IMR-90 (cell line): Measurements from ENCODE around the gene TSPAN14. TPM values are rescaled to one million over a fixed set of nuclear protein-coding genes. Genes with fewer than 3 reads are reported as not detected.

Experiments
- ATAC-seq: fragments of 200-7000 bp; cut with Tn5 transposase; 2 replicates; pipeline ENCODE4 v1.9.1; 2020; ENCODE audit warnings: low read depth, mild to moderate bottlenecking, moderate library complexity
- BruUV-seq: library from RNA; stranded (reverse); fragments of 400-500 nt; replicated peaks from 2 replicates; lab custom pipeline; 2021; lab: Mats Ljungman, UMichigan
- CTCF ChIA-PET: fragments of 300-600 bp; formaldehyde crosslinking; extraction: SDS; loops from one replicate; lab custom pipeline; 2021; ENCODE audit warnings: antibody characterized with exemption; lab: Yijun Ruan, JAX
- POLR2A ChIA-PET: fragments of 300-600 bp; sonication (Branson Sonifier 250); formaldehyde crosslinking; loops from one replicate; lab custom pipeline; 2022; ENCODE audit warnings: antibody characterized with exemption; ENCODE audit not compliant: unreplicated experiment; lab: Charles Lee
- DNase-seq: peaks from one replicate; pipeline ENCODE4 v3.0.0; 2013
- H2AFZ ChIP-seq: replicated peaks from 2 replicates; pipeline ENCODE3; 2013; ENCODE audit warnings: low read length, mild to moderate bottlenecking; ENCODE audit not compliant: poor library complexity
- H2AK5ac ChIP-seq: 2 replicates; pipeline ENCODE4 v1.6.1; 2013; ENCODE audit warnings: low read depth, low read length, inconsistent platforms
- H2AK9ac ChIP-seq: replicated peaks from 2 replicates; pipeline ENCODE3; 2013; ENCODE audit warnings: mild to moderate bottlenecking, low read depth, low read length, moderate library complexity; ENCODE audit not compliant: poor library complexity
- H2BK120ac ChIP-seq: 2 replicates; pipeline ENCODE4 v1.6.1; 2013; ENCODE audit warnings: low read depth, low read length, inconsistent platforms
- H2BK15ac ChIP-seq: 3 replicates; pipeline ENCODE4 v1.6.1; 2013; ENCODE audit warnings: low read depth, low read length, inconsistent platforms
- H2BK20ac ChIP-seq: 2 replicates; pipeline ENCODE4 v1.6.1; 2013; ENCODE audit warnings: low read depth, mild to moderate bottlenecking, inconsistent platforms, low read length, moderate library complexity
- H2BK5ac ChIP-seq: 2 replicates; pipeline ENCODE4 v1.6.1; 2013; ENCODE audit warnings: mild to moderate bottlenecking, low read depth, low read length, inconsistent platforms; ENCODE audit not compliant: poor library complexity, severe bottlenecking
- H3K14ac ChIP-seq: replicated peaks from 2 replicates; pipeline ENCODE4 v1.6.1; 2013; ENCODE audit warnings: low read depth, low read length, inconsistent platforms
- H3K18ac ChIP-seq: 2 replicates; pipeline ENCODE4 v1.6.1; 2013; ENCODE audit warnings: low read depth, low read length, control low read depth
- H3K23ac ChIP-seq: 2 replicates; pipeline ENCODE4 v1.6.1; 2013; ENCODE audit warnings: low read depth, low read length, inconsistent platforms
- H3K27ac ChIP-seq: 2 replicates; pipeline ENCODE4 v1.5.1; 2013; ENCODE audit warnings: mild to moderate bottlenecking, control low read depth, low read length; ENCODE audit not compliant: insufficient read depth
- H3K27me3 ChIP-seq: 2 replicates; pipeline ENCODE4 v1.6.1; 2013; ENCODE audit warnings: low read length; ENCODE audit not compliant: control insufficient read depth, insufficient read depth
- H3K36me3 ChIP-seq: 2 replicates; pipeline ENCODE4 v1.6.1; 2013; ENCODE audit warnings: low read length, mixed read lengths; ENCODE audit not compliant: control insufficient read depth, insufficient read depth
- H3K4ac ChIP-seq: 2 replicates; pipeline ENCODE4 v1.6.1; 2013; ENCODE audit warnings: low read depth, low read length, inconsistent platforms
- H3K4me1 ChIP-seq: 2 replicates; pipeline ENCODE4 v1.6.1; 2013; ENCODE audit warnings: low read length, mixed read lengths; ENCODE audit not compliant: control insufficient read depth, insufficient read depth
- H3K4me2 ChIP-seq: 2 replicates; pipeline ENCODE4 v1.6.1; 2013; ENCODE audit warnings: low read depth, mild to moderate bottlenecking, control low read depth, low read length, moderate library complexity
- H3K4me3 ChIP-seq: 2 replicates; pipeline ENCODE4 v1.5.1; 2013; ENCODE audit warnings: low read depth, mild to moderate bottlenecking, control low read depth, low read length, moderate library complexity; ENCODE audit not compliant: insufficient read depth
- H3K56ac ChIP-seq: 2 replicates; pipeline ENCODE4 v1.6.1; 2013; ENCODE audit warnings: low read length, inconsistent platforms; ENCODE audit not compliant: insufficient read depth; ENCODE audit errors: extremely low read depth
- H3K79me1 ChIP-seq, 2 experiments: 2 replicates each; pipeline ENCODE4 v1.6.1; 2013; ENCODE audit warnings: low read length in 2 of 2, inconsistent platforms in 1 of 2, low read depth in 1 of 2
- H3K9ac ChIP-seq: 2 replicates; pipeline ENCODE4 v1.6.1; 2013; ENCODE audit warnings: low read depth, low read length, control low read depth
- H3K9me1 ChIP-seq: 2 replicates; pipeline ENCODE4 v1.6.1; 2013; ENCODE audit warnings: low read length, inconsistent platforms; ENCODE audit not compliant: insufficient read depth
- H3K9me3 ChIP-seq: 2 replicates; pipeline ENCODE4 v1.6.1; 2013; ENCODE audit warnings: low read length; ENCODE audit not compliant: control insufficient read depth, insufficient read depth
- H4K20me1 ChIP-seq: 2 replicates; pipeline ENCODE4 v1.6.1; 2013; ENCODE audit warnings: low read length, inconsistent platforms; ENCODE audit not compliant: insufficient read depth
- H4K5ac ChIP-seq: 2 replicates; pipeline ENCODE4 v1.6.1; 2013; ENCODE audit warnings: mild to moderate bottlenecking, low read depth, low read length, control low read depth
- H4K8ac ChIP-seq, 2 experiments: 2 replicates each; pipeline ENCODE4 v1.6.1; 2013; ENCODE audit warnings: low read depth in 2 of 2, low read length in 2 of 2, control low read depth in 1 of 2, inconsistent platforms in 1 of 2
- H4K91ac ChIP-seq: 2 replicates; pipeline ENCODE4 v1.6.1; 2013; ENCODE audit warnings: low read depth, low read length, inconsistent platforms; ENCODE audit not compliant: insufficient read depth
- FOS ChIP-seq: fragments of 150-350 bp; IDR thresholded peaks from 2 replicates; pipeline ENCODE4 v1.6.1; 2016; ENCODE audit warnings: low read depth, low read length
- MAFK ChIP-seq: IDR thresholded peaks from 2 replicates; pipeline ENCODE4 v1.6.1; 2012; ENCODE audit warnings: low read depth, low read length, improper control_type of control experiment
- MXI1 ChIP-seq: IDR thresholded peaks from 2 replicates; pipeline ENCODE4 v1.6.1; 2012; ENCODE audit warnings: low read depth, mild to moderate bottlenecking, low read length, moderate library complexity, borderline replicate concordance
- POLR2A ChIP-seq: IDR thresholded peaks from 2 replicates; pipeline ENCODE4 v1.6.1; 2012; ENCODE audit warnings: mild to moderate bottlenecking, low read depth, low read length
- RAD21 ChIP-seq: IDR thresholded peaks from 2 replicates; pipeline ENCODE4 v1.6.1; 2012; ENCODE audit warnings: low read length, improper control_type of control experiment
- RCOR1 ChIP-seq: IDR thresholded peaks from 2 replicates; pipeline ENCODE4 v1.6.1; 2012; ENCODE audit warnings: mild to moderate bottlenecking, low read length, improper control_type of control experiment; ENCODE audit not compliant: insufficient replicate concordance
- WGBS, 2 experiments: methylation state at CpG; one replicate each; pipeline versions ENCODE4 v1.1.5 to v1.1.7; 2013; ENCODE audit warnings: missing lambda C conversion rate in 2 of 2; ENCODE audit not compliant: insufficient read length in 1 of 2; ENCODE audit errors: extremely low coverage in 2 of 2; 5-methylcytosine and 5-hydroxymethylcytosine counted together
- dilution Hi-C: fragments of 300-500 bp; cut with HindIII; formaldehyde crosslinking; loops from one replicate; pipeline ENCODE4 v1.14.3; 2018; ENCODE audit warnings: low sequenced_read_pairs; ENCODE audit not compliant: unreplicated experiment
- in situ Hi-C: fragments of 300-500 bp; cut with MboI; formaldehyde crosslinking; loops from 3 replicates; pipeline ENCODE4 v1.14.3; 2019; ENCODE audit warnings: low sequenced_read_pairs, inconsistent platforms, mixed read lengths
- intact Hi-C: fragments of 100-400 bp; cut with micrococcal nuclease; formaldehyde crosslinking; loops from 2 replicates; pipeline ENCODE4 v1.10.0; 2022
- polyA plus RNA-seq, 3 experiments: library from polyadenylated mRNA; depleted of rRNA; stranded (reverse); fragments of >200 nt; gene quantifications; 2 replicates each; pipeline ENCODE4 v1.2.3, GENCODE V29; 2012; ENCODE audit warnings: low replicate concordance in 1 of 3
- total RNA-seq: library from RNA; depleted of rRNA; stranded (reverse); fragments of >200 nt; gene quantifications from 2 replicates; pipeline ENCODE4 v1.2.3, GENCODE V29; 2012
- TF ChIP-seq, protein P1 (sequence below): conservative IDR thresholded peaks from 2 replicates; pipeline ENCODE4 v1.5.1; 2012; ENCODE audit warnings: mild to moderate bottlenecking, low read depth, low read length, improper control_type of control experiment

Gene TSPAN14
- total and polyA plus RNA-seq, 2 of the 4 experiments (the other 2 are of a cell fraction) = 18.5 to 43.0 TPM

DNA sequence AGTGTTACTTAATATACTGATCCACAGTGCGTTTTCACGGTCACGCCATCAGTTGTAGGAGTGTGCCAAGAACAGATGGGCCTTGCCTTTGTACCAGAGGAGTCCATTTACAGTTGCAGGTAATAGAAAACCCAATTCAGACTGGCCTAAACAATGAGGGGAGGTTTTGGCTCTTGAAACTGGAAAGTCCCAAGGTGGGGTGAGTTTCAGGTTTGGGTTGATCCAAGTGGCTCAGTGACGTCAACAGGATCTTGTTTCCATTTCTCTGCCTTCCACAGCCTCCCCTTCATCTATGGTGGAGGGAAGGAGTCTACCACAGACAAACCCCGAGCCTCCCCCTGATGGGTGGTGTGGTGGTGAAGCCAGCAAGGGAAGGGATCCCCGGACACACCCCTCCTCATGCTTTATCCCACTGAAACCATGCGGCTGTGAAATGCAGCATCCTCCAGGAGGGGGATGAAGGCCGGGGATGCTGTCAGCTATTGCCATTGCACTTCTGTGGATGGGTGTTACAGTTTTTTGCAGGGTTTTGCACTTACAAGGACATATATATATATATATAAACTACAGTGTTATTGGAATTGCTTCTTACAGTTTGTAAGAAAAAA is 68.8 kb downstream of the TSPAN14 start:
- no peak overlapping the region for H4K8ac ChIP-seq
- in situ Hi-C loops = no loop called here
- no peaks in the 10 kb centered on the region for H4K20me1 ChIP-seq
- no peak overlapping the region for H3K4me2 ChIP-seq
- POLR2A ChIA-PET = no interaction called here
- DNase-seq (no peak), ATAC-seq (no peak)
- H3K36me3 ChIP-seq = peaks cover 16% of the 10 kb centered on the region
- H2AK9ac ChIP-seq = no peak overlapping the region
- H2AK5ac ChIP-seq = no peak overlapping the region
- H4K91ac ChIP-seq = no peak overlapping the region
- H2BK5ac ChIP-seq = no peak overlapping the region
- dilution Hi-C loops = no loop called here
- no peaks in the 10 kb centered on the region; the same call in 1 of the 2 replicates for H3K9me1 ChIP-seq
- H3K4me1 ChIP-seq = no peaks in the 10 kb centered on the region
- no TSS peak for BruUV-seq
- no peaks in the 10 kb centered on the region for H3K9me3 ChIP-seq
- H2BK15ac ChIP-seq = no peak overlapping the region
- intact Hi-C loops = no loop called here
- H3K14ac ChIP-seq = no peak overlapping the region
- H4K5ac ChIP-seq = no peak overlapping the region
- no peak overlapping the region for H3K4ac ChIP-seq
- H2AFZ ChIP-seq = no peak overlapping the region
- H3K27ac ChIP-seq = no peak overlapping the region
- H3K79me1 ChIP-seq = no peaks in the 10 kb centered on the region; a peak in 1 of 4 replicates
- no peak overlapping the region for H2BK120ac ChIP-seq
- WGBS, 2 experiments = 100% methylated on average over 3 of the region's 8 CpGs; no CpG with 5 or more reads in 1 of the 2 experiments
- H3K27me3 ChIP-seq = no peaks in the 10 kb centered on the region
- H2BK20ac ChIP-seq = no peak overlapping the region
- no peak overlapping the region for H3K23ac ChIP-seq
- H3K18ac ChIP-seq = no peak overlapping the region
- no peak overlapping the region for H3K9ac ChIP-seq
- TF ChIP-seq MAFK (no peak), RCOR1 (no peak), FOS (no peak), POLR2A (no peak), RAD21 (no peak), MXI1 (no peak)
- TF ChIP-seq, protein P1, sequence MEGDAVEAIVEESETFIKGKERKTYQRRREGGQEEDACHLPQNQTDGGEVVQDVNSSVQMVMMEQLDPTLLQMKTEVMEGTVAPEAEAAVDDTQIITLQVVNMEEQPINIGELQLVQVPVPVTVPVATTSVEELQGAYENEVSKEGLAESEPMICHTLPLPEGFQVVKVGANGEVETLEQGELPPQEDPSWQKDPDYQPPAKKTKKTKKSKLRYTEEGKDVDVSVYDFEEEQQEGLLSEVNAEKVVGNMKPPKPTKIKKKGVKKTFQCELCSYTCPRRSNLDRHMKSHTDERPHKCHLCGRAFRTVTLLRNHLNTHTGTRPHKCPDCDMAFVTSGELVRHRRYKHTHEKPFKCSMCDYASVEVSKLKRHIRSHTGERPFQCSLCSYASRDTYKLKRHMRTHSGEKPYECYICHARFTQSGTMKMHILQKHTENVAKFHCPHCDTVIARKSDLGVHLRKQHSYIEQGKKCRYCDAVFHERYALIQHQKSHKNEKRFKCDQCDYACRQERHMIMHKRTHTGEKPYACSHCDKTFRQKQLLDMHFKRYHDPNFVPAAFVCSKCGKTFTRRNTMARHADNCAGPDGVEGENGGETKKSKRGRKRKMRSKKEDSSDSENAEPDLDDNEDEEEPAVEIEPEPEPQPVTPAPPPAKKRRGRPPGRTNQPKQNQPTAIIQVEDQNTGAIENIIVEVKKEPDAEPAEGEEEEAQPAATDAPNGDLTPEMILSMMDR = no peak
- no peak overlapping the region for H3K56ac ChIP-seq
- CTCF ChIA-PET = no interaction called here
- no peak overlapping the region for H3K4me3 ChIP-seq
